Measurements from ENCODE around the gene SMAD7.

GRCh38 chr18:48979944-48980890 lies 29.5 kb upstream of the SMAD7 start:
- no peak for TF ChIP-seq CTCF (conservative IDR thresholded peaks at IDR 0.05)
- no peak for TF ChIP-seq EZH2 (IDR thresholded peaks at IDR 0.05; ENCODE audit: low read depth)
